ENCODE results near the gene WRAP73.

Gene WRAP73

GRCh38 chr1:3639397-3639911 lies 10.4 kb downstream of the WRAP73 start:
- Histone ChIP-seq H3K27me3 (ENCODE audit: control insufficient read depth in 5 of 5, insufficient read depth in 4 of 5, low read length in 5 of 5) (no peaks in the 10 kb centered on the region), H3K36me3 (ENCODE audit: control insufficient read depth in 5 of 5, insufficient read depth in 5 of 5, low read length in 5 of 5) (peaks cover 0 to 85% (median 74%) of the 10 kb centered on the region in 5 donors), H3K4me3 (ENCODE audit: low read depth in 1 of 5, low read length in 5 of 5) (no peak overlapping the region), H3K9ac (ENCODE audit: low read length in 5 of 5) (no peak overlapping the region), H3K4me1 (ENCODE audit: control insufficient read depth in 5 of 5, insufficient read depth in 5 of 5, low read length in 5 of 5) (no peaks in the 10 kb centered on the region), H3K27ac (ENCODE audit: low read depth, low read length) (no peak overlapping the region), H3K9me3 (ENCODE audit: control insufficient read depth in 5 of 5, low read length in 5 of 5) (no peaks in the 10 kb centered on the region)

GRCh38 chr1:3638676-3639075 lies 11.2 kb downstream of the WRAP73 start:
- H3K36me3 ChIP-seq (ENCODE audit: control insufficient read depth in 5 of 5, insufficient read depth in 5 of 5, low read length in 5 of 5): peaks cover 0 to 89% (median 81%) of the 10 kb centered on the region in 5 donors
- no peak overlapping the region for H3K4me3 ChIP-seq (ENCODE audit: low read depth in 1 of 5, low read length in 5 of 5)
- no peaks in the 10 kb centered on the region for H3K4me1 ChIP-seq (ENCODE audit: control insufficient read depth in 5 of 5, insufficient read depth in 5 of 5, low read length in 5 of 5)
- no peak overlapping the region for H3K27ac ChIP-seq (ENCODE audit: low read depth, low read length)
- H3K27me3 ChIP-seq (ENCODE audit: control insufficient read depth in 5 of 5, insufficient read depth in 4 of 5, low read length in 5 of 5): no peaks in the 10 kb centered on the region
- no peaks in the 10 kb centered on the region for H3K9me3 ChIP-seq (ENCODE audit: control insufficient read depth in 5 of 5, low read length in 5 of 5)
- H3K9ac ChIP-seq (ENCODE audit: low read length in 5 of 5): no peak overlapping the region

GRCh38 chr1:3638027-3638426 lies 11.9 kb downstream of the WRAP73 start:
- H3K9me3 ChIP-seq (ENCODE audit: control insufficient read depth in 5 of 5, low read length in 5 of 5): no peaks in the 10 kb centered on the region
- H3K4me1 ChIP-seq (ENCODE audit: control insufficient read depth in 5 of 5, insufficient read depth in 5 of 5, low read length in 5 of 5): no peaks in the 10 kb centered on the region
- no peak overlapping the region for H3K27ac ChIP-seq (ENCODE audit: low read depth, low read length)
- H3K36me3 ChIP-seq (ENCODE audit: control insufficient read depth in 5 of 5, insufficient read depth in 5 of 5, low read length in 5 of 5): peaks cover 0 to 93% (median 85%) of the 10 kb centered on the region in 5 donors
- H3K27me3 ChIP-seq (ENCODE audit: control insufficient read depth in 5 of 5, insufficient read depth in 4 of 5, low read length in 5 of 5): no peaks in the 10 kb centered on the region
- no peak overlapping the region for H3K4me3 ChIP-seq (ENCODE audit: low read depth in 1 of 5, low read length in 5 of 5)
- H3K9ac ChIP-seq (ENCODE audit: low read length in 5 of 5): no peak overlapping the region

GRCh38 chr1:3636531-3636930 lies 13.4 kb downstream of the WRAP73 start:
- no peak overlapping the region for H3K4me3 ChIP-seq (ENCODE audit: low read depth in 1 of 5, low read length in 5 of 5)
- no peaks in the 10 kb centered on the region for H3K4me1 ChIP-seq (ENCODE audit: control insufficient read depth in 5 of 5, insufficient read depth in 5 of 5, low read length in 5 of 5)
- no peak overlapping the region for H3K9ac ChIP-seq (ENCODE audit: low read length in 5 of 5)
- H3K9me3 ChIP-seq (ENCODE audit: control insufficient read depth in 5 of 5, low read length in 5 of 5): no peaks in the 10 kb centered on the region
- no peaks in the 10 kb centered on the region for H3K27me3 ChIP-seq (ENCODE audit: control insufficient read depth in 5 of 5, insufficient read depth in 4 of 5, low read length in 5 of 5)
- no peak overlapping the region for H3K27ac ChIP-seq (ENCODE audit: low read depth, low read length)
- peaks cover 0 to 99% (median 93%) of the 10 kb centered on the region in 5 donors for H3K36me3 ChIP-seq (ENCODE audit: control insufficient read depth in 5 of 5, insufficient read depth in 5 of 5, low read length in 5 of 5)

GRCh38 chr1:3636080-3636479 lies 13.8 kb downstream of the WRAP73 start:
- Histone ChIP-seq H3K9me3 (ENCODE audit: control insufficient read depth in 5 of 5, low read length in 5 of 5) (no peaks in the 10 kb centered on the region), H3K4me1 (ENCODE audit: control insufficient read depth in 5 of 5, insufficient read depth in 5 of 5, low read length in 5 of 5) (no peaks in the 10 kb centered on the region), H3K9ac (ENCODE audit: low read length in 5 of 5) (no peak overlapping the region), H3K4me3 (ENCODE audit: low read depth in 1 of 5, low read length in 5 of 5) (no peak overlapping the region), H3K27me3 (ENCODE audit: control insufficient read depth in 5 of 5, insufficient read depth in 4 of 5, low read length in 5 of 5) (no peaks in the 10 kb centered on the region), H3K27ac (ENCODE audit: low read depth, low read length) (no peak overlapping the region), H3K36me3 (ENCODE audit: control insufficient read depth in 5 of 5, insufficient read depth in 5 of 5, low read length in 5 of 5) (peaks cover 0 to 99% (median 94%) of the 10 kb centered on the region in 5 donors)

- H3K4me3 ChIP-seq (ENCODE audit: low read depth in 1 of 5, low read length in 5 of 5): no peak overlapping the region
- peaks cover 0 to 6% (median 0%) of the 10 kb centered on the region in 5 donors for H3K4me1 ChIP-seq (ENCODE audit: control insufficient read depth in 5 of 5, insufficient read depth in 5 of 5, low read length in 5 of 5)
- H3K9me3 ChIP-seq (ENCODE audit: control insufficient read depth in 5 of 5, low read length in 5 of 5): no peaks in the 10 kb centered on the region
- H3K9ac ChIP-seq (ENCODE audit: low read length in 5 of 5): no peak overlapping the region
- no peaks in the 10 kb centered on the region for H3K27me3 ChIP-seq (ENCODE audit: control insufficient read depth in 5 of 5, insufficient read depth in 4 of 5, low read length in 5 of 5)
- H3K27ac ChIP-seq (ENCODE audit: low read depth, low read length): no peak overlapping the region
- H3K36me3 ChIP-seq (ENCODE audit: control insufficient read depth in 5 of 5, insufficient read depth in 5 of 5, low read length in 5 of 5): peaks cover 0 to 98% (median 92%) of the 10 kb centered on the region in 5 donors
Observed at GRCh38 chr1:3634059-3634800, 15.7 kb downstream of the WRAP73 start.

- no peak overlapping the region for H3K27ac ChIP-seq (ENCODE audit: low read depth, low read length)
- H3K9me3 ChIP-seq (ENCODE audit: control insufficient read depth in 5 of 5, low read length in 5 of 5): no peaks in the 10 kb centered on the region
- H3K27me3 ChIP-seq (ENCODE audit: control insufficient read depth in 5 of 5, insufficient read depth in 4 of 5, low read length in 5 of 5): no peaks in the 10 kb centered on the region
- peaks cover 0 to 98% (median 92%) of the 10 kb centered on the region in 5 donors for H3K36me3 ChIP-seq (ENCODE audit: control insufficient read depth in 5 of 5, insufficient read depth in 5 of 5, low read length in 5 of 5)
- H3K4me1 ChIP-seq (ENCODE audit: control insufficient read depth in 5 of 5, insufficient read depth in 5 of 5, low read length in 5 of 5): peaks cover 0 to 6% (median 0%) of the 10 kb centered on the region in 5 donors
- no peak overlapping the region for H3K4me3 ChIP-seq (ENCODE audit: low read depth in 1 of 5, low read length in 5 of 5)
- H3K9ac ChIP-seq (ENCODE audit: low read length in 5 of 5): no peak overlapping the region
Observed at GRCh38 chr1:3633344-3634058, 16.4 kb downstream of the WRAP73 start.

GRCh38 chr1:3632716-3633343 lies 17.1 kb downstream of the WRAP73 start:
- H3K4me1 ChIP-seq (ENCODE audit: control insufficient read depth in 5 of 5, insufficient read depth in 5 of 5, low read length in 5 of 5): peaks cover 0 to 6% (median 0%) of the 10 kb centered on the region in 5 donors
- H3K36me3 ChIP-seq (ENCODE audit: control insufficient read depth in 5 of 5, insufficient read depth in 5 of 5, low read length in 5 of 5): peaks cover 0 to 98% (median 92%) of the 10 kb centered on the region in 5 donors

GRCh38 chr1:3632298-3632697 lies 17.6 kb downstream of the WRAP73 start:
- H3K4me3 ChIP-seq (ENCODE audit: low read depth in 1 of 5, low read length in 5 of 5): no peak overlapping the region
- H3K9me3 ChIP-seq (ENCODE audit: control insufficient read depth in 5 of 5, low read length in 5 of 5): no peaks in the 10 kb centered on the region
- no peak overlapping the region for H3K27ac ChIP-seq (ENCODE audit: low read depth, low read length)
- H3K4me1 ChIP-seq (ENCODE audit: control insufficient read depth in 5 of 5, insufficient read depth in 5 of 5, low read length in 5 of 5): peaks cover 0 to 6% (median 0%) of the 10 kb centered on the region in 5 donors
- no peak overlapping the region for H3K9ac ChIP-seq (ENCODE audit: low read length in 5 of 5)
- H3K27me3 ChIP-seq (ENCODE audit: control insufficient read depth in 5 of 5, insufficient read depth in 4 of 5, low read length in 5 of 5): no peaks in the 10 kb centered on the region
- H3K36me3 ChIP-seq (ENCODE audit: control insufficient read depth in 5 of 5, insufficient read depth in 5 of 5, low read length in 5 of 5): peaks cover 0 to 98% (median 93%) of the 10 kb centered on the region in 5 donors

More at GRCh38 chr1:3632716-3633343, 17.1 kb downstream of the WRAP73 start:
- H3K27ac ChIP-seq (ENCODE audit: low read depth, low read length): no peak overlapping the region
- no peaks in the 10 kb centered on the region for H3K27me3 ChIP-seq (ENCODE audit: control insufficient read depth in 5 of 5, insufficient read depth in 4 of 5, low read length in 5 of 5)
- H3K4me3 ChIP-seq (ENCODE audit: low read depth in 1 of 5, low read length in 5 of 5): no peak overlapping the region
- H3K9ac ChIP-seq (ENCODE audit: low read length in 5 of 5): no peak overlapping the region
- no peaks in the 10 kb centered on the region for H3K9me3 ChIP-seq (ENCODE audit: control insufficient read depth in 5 of 5, low read length in 5 of 5)

Data from subcutaneous abdominal adipose tissue (tissue), 5 donors.